NCI-H748 (cell line): ENCODE data around the gene CCDC183.
"Not testable (repeated sequence)": the region's sequence is repeated elsewhere in the genome, so short reads cannot be mapped to it uniquely, and the experiment has no call there.

Experiments used
- DNase-seq: peaks from one replicate; lab custom pipeline; 2025; ENCODE audit not compliant: unreplicated experiment; lab: John Stamatoyannopoulos, UW

CCDC183 gene

DNA sequence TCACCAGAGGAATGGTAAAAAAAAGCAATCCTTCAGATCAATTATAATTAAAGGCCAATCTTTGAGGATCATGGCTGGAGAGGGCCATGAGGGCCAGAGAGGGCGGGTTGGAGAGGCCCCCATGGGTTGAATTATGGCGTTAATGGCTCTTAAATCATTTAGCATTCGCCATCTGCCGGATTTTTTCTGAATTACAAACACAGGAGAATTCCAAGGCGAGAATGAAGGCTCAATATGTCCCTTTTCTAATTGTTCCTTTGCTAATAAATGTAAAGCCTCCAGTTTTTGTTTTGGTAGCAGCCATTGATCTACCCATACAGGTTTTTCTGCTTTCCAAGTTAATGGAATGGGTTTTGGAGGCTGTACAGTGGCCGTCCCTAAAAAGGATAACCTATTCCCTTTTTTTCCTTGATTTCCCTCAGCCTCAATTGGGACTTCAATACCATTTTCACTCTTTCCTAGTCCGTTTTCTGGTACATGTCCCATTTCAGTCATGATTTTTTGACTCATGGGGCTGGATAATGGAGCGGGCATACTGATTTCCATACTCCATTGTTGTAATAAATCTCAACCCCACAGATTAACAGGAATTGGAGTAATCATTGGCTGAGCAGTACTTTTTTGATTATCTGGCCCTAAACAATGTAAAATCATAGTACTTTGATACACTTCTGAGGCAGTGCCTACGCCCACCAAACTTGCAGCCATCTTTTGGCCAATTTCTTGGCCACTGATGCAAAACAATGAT, 11.7 kb upstream of the CCDC183 start:
- peak; percentile 70 for DNase-seq

GRCh38 chr9:136784997-136785361, 11.2 kb upstream of the CCDC183 start:
- no peak for DNase-seq

GRCh38 chr9:136785565-136786355, 10.4 kb upstream of the CCDC183 start:
- DNase-seq: not testable (repeated sequence)

- DNase-seq: peak; percentile 31
These were observed 9.7 kb upstream of the CCDC183 start for GRCh38 chr9:136786451-136786850.

DNA sequence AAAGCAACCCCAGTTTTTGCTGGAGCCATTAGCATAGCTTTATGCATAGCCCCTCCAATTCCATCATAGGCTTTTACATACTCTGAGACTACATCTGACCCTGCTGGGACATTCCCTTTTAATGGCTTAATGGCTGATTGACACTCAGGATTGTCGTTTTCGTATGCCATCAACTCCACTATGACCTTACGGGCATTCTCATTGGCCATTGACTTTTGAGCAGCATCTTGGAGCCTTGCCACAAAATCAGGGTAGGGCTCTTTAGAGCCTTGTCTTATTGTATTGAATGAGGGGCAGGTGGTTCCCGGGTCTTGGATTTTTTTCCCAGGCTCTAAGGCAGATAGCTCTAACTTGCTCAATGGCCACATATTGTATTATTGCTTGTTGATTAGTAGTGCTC, 9.2 kb upstream of the CCDC183 start:
- DNase-seq: peak; percentile 54

GRCh38 chr9:136787690-136788400, 8.3 kb upstream of the CCDC183 start:
- peak; percentile 81 for DNase-seq

GRCh38 chr9:136788644-136789522, 7.3 kb upstream of the CCDC183 start:
- DNase-seq: not testable (repeated sequence)

GRCh38 chr9:136789523-136789937, 6.6 kb upstream of the CCDC183 start:
- DNase-seq: no peak

DNA sequence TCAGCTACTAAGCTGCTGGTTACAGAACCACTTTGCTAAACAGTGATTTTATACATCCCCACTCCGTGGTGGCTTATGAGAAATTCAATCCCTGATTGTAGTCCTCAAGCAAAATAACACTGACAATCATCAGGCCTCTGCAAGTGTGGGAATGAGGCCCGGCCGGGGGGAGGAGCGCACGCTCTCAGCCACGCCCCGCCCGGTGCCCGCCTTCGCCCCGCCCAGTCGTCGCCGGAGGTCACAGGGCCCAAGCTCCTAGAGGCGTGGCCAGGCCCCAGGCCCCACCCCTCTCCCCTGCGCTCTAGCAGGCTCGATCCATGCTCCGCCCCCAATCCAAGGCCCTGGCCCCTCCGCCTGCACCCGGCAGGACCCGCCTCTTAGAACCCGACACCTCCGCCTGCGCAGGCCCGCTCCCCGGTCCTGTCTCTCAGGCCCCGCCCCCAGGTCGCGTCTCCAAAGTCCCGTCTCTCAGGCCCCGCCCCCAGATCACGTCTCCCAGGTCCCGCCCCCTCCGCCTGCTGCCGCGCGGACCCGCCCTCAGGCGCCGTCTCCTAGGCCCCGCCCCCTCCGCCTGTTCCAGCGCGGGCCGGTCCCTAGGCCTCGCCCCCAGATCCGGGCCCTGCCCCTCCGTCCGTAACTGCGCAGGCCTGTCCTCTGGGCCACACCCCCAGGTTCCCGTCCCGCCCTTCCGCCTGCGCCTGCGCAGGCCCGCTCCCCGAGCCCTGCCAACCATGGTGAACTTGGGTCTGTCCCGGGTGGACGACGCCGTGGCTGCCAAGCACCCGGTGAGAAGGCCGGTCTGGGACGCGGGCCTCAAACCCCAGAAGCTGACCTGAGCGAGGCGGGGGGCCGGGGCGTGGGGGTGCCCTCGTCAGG, 5.3 kb upstream of the CCDC183 start, which contains the start of gene TMEM141:
Gene TMEM141, plus strand, starts transcription at position 705 of the 876 bp plus-strand sequence. Its CDS starts 27 bp downstream, at position 732.
- peak; percentile 99 for DNase-seq

GRCh38 chr9:136791516-136792276, 4.4 kb upstream of the CCDC183 start:
- peak; percentile 89 for DNase-seq

DNA sequence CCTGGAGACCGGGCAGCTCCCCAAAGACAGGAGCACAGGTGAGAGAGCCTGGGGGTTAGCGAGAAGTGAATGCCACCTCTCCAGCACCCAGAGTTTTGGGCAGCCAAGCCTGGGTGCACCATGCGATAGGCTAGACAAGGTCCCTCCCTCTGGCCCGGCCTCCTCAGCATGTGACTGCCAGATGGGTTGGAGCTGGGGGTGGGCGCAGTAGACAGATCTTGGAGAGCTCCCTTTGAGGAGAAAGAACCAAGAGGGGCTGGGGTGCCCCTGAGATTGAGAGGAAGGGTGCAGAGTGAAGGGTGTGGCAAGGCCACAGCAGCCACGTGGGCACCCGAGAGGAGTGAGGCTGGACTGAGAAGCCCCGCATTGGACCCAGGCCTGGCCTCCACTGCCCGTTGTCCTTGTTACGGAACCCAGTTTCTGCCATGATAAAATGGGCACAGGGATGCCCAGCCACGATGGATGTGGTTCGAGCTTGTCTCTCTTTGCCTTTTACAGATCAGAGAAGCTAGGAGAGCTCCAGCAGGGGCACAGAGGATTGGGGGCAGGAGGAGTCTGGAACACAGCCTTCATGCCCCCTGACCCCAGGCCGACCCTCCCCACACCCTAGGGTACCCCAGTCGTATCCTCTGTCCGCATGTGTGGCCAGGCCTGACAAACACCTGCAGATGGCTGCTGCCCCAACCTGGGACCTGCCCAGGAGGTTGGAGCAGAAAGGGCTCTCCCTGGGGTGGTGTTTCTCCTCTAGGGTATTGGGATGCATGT, 3.6 kb upstream of the CCDC183 start:
- DNase-seq: no peak

- peak; percentile 27 for DNase-seq
These were observed 2.8 kb upstream of the CCDC183 start for GRCh38 chr9:136793086-136793946.

DNA sequence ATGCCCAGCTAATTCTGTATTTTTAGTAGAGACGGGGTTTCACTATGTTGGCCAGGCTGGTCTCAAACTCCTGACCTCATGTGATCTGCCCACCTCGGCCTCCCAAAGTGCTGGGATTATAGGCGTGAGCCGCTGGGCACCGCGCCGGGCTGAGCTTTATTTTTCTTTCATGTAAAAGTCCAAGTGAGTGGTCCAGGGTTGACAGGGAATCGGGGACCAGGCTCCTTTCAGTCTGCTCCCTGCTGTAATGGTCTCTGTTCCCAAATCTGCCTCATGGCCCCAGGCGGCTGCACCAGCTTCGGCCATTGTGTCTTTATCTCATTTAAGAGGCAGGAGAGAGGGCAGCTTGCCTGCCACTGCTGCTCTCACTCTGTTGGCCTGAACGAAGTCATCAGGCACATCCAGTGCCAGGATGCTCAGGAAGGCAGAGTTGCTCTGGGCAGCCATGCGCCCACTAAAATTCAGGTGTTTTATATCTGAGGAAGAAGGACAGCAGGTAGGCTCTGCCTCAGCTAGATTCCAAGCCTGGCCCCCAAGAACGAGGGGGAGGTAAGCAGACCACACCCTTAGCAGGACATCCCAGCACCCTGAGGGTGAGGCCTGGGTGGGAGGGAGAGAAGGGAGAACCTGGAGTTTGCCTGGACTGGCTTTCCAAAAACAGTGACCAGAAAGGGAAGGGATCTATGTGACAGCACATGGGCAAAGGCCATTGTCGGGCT, 1.7 kb upstream of the CCDC183 start:
- no peak for DNase-seq

DNA sequence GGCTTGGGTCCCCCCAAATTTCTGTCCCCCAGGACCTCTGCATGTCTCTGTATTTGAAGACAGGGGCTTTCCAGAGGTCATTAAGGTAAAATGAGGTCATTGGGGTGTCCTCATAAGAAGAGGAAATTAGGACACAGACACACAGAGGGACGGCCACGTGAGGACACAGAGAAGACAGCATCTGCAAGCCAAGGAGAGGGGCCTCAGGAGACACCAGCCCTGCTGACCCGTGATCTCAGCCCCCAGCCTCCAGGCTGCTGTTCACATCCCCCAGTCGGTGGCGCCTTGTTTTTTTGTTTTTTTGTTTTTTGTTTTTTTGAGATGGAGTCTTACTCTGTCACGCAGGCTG, 1.2 kb upstream of the CCDC183 start:
- no peak for DNase-seq

DNA sequence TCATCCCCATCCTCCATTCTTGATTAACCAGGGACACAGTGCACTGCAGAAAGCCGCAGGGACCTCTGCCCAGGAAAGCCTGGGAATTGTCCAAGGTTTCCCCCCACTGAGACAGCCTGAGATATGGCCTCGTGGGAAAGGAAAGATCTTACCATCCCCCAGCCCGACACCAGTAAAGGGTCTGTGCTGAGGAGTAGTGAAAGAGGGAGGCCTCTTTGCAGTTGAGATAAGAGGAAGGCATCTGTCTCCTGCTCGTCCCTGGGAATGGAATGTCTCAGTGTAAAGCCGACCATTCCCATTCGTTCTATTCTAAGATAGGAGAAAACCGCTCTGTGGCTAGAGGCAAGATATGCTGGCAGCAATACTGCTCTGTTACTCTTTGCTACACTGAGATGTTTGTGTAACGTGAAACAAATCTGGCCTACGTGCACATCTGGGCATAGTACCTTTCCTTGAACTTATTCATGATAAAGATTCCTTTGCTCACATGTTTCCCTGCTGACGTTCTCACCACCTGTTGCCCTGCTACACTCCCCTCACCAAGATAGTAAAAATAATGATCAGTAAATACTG, 723 bp downstream of the CCDC183 start:
- not testable (repeated sequence) for DNase-seq

DNA sequence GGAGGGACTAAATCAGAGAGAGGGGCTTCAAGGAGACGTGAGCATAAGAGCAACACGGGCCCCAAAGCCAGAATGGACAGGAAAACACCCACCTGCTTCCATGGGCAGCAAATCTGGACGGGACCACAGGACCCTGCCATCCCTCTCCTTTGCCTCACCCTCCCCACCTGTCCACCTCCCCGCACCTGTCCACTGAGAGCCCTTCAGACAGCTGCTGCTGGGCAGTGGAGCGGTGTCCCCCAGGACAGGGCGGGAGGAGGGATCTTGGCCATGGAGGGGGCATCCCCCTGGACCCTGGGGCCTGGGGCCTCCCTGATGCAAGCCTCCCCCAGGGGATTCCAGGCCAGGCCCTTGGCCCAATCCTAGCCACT, 2.6 kb downstream of the CCDC183 start:
- DNase-seq: no peak
